Lower leg skin (tissue), 3 donors: Measurements from ENCODE around the gene TMCC1.

Experiments used
- POLR2A ChIP-seq, 2 donors: fragments of 450-650 bp; IDR thresholded peaks; one replicate each; pipeline ENCODE4 v1.6.1; 2016 to 2017; ENCODE audit warnings: antibody characterized with exemption in 2 of 2, mild to moderate bottlenecking in 1 of 2, moderate library complexity in 1 of 2
- TF ChIP-seq, protein P1 (sequence below), 3 donors: fragments of 450-650 bp; IDR thresholded peaks; one replicate each; pipeline ENCODE4 v1.5.1; 2016; ENCODE audit warnings: antibody characterized with exemption in 3 of 3, mild to moderate bottlenecking in 3 of 3, moderate library complexity in 2 of 3

DNA sequence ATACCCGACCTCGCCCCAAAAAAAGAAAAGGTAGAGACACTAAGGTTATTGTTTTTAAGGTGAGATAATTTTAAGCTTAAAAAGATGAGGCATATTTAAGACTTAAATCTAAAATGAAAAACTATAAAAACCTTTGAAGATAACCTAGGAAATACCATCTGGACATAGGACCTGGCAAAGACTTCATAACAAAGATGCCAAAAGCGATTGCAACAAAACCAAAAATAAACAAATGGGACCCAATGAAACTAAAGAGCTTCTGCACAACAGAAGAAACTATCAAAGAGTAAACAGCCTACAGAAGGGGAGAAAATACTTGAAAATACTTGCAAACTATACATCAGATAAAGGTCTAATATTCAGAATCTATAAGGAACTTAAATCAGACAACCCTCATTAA, 80.9 kb downstream of the TMCC1 start:
- TF ChIP-seq, protein P1, sequence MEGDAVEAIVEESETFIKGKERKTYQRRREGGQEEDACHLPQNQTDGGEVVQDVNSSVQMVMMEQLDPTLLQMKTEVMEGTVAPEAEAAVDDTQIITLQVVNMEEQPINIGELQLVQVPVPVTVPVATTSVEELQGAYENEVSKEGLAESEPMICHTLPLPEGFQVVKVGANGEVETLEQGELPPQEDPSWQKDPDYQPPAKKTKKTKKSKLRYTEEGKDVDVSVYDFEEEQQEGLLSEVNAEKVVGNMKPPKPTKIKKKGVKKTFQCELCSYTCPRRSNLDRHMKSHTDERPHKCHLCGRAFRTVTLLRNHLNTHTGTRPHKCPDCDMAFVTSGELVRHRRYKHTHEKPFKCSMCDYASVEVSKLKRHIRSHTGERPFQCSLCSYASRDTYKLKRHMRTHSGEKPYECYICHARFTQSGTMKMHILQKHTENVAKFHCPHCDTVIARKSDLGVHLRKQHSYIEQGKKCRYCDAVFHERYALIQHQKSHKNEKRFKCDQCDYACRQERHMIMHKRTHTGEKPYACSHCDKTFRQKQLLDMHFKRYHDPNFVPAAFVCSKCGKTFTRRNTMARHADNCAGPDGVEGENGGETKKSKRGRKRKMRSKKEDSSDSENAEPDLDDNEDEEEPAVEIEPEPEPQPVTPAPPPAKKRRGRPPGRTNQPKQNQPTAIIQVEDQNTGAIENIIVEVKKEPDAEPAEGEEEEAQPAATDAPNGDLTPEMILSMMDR (IDR thresholded peaks at IDR 0.05): no peak
- TF ChIP-seq POLR2A (IDR thresholded peaks at IDR 0.05): no peak
